Suprapubic skin (tissue), 3 donors: Measurements from ENCODE around the gene RAD50.

Experiments used
- POLR2A ChIP-seq, 2 donors: fragments of 450-650 bp; IDR thresholded peaks; one replicate each; pipeline ENCODE4 v1.6.1; 2017; ENCODE audit warnings: antibody characterized with exemption in 2 of 2, mild to moderate bottlenecking in 2 of 2, moderate library complexity in 2 of 2
- TF ChIP-seq, protein P1 (sequence below), 2 donors: fragments of 200-600 bp in 1 of 2; fragments of 450-650 bp in 1 of 2; sonication (generic) in 1 of 2; IDR thresholded peaks; one replicate each; pipeline ENCODE4 v1.5.1; 2016 to 2019; ENCODE audit warnings: antibody characterized with exemption in 2 of 2, mild to moderate bottlenecking in 1 of 2, moderate library complexity in 1 of 2

DNA sequence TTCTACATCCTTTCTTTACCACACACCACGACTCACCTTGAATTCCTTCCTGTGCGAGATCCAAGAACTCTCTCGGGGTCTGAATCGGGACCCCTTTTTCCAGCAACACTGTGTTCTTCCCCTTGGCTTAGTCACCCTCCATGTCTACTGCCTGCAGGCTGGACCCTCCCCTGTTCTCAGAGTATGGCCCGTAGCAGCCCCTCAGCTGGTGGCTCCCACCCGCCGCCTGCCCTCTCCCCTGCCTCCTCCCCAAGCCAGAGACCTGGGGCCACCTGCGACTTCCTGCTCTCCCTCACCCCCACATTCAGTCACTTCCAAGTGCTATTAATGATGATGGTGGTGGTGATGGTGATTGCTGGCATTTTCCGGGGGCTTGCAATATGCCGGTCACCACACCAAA lies 110.5 kb downstream of the RAD50 start:
- TF ChIP-seq, protein P1, sequence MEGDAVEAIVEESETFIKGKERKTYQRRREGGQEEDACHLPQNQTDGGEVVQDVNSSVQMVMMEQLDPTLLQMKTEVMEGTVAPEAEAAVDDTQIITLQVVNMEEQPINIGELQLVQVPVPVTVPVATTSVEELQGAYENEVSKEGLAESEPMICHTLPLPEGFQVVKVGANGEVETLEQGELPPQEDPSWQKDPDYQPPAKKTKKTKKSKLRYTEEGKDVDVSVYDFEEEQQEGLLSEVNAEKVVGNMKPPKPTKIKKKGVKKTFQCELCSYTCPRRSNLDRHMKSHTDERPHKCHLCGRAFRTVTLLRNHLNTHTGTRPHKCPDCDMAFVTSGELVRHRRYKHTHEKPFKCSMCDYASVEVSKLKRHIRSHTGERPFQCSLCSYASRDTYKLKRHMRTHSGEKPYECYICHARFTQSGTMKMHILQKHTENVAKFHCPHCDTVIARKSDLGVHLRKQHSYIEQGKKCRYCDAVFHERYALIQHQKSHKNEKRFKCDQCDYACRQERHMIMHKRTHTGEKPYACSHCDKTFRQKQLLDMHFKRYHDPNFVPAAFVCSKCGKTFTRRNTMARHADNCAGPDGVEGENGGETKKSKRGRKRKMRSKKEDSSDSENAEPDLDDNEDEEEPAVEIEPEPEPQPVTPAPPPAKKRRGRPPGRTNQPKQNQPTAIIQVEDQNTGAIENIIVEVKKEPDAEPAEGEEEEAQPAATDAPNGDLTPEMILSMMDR (IDR thresholded peaks at IDR 0.05) = no peak
- no peak for TF ChIP-seq POLR2A (IDR thresholded peaks at IDR 0.05)
